Urinary bladder (tissue), 4 donors: ENCODE measurements around the gene RBM6. TPM values are rescaled to one million over a fixed set of nuclear protein-coding genes. Genes with fewer than 3 reads are reported as not detected.

ENCODE experiments used
- DNase-seq: peaks from one replicate; pipeline ENCODE4 v3.0.0-alpha.2; 2015; ENCODE audit errors: extremely low spot score
- H3K27ac ChIP-seq: one replicate; pipeline ENCODE4 v1.5.1; 2013; ENCODE audit warnings: low read depth, mild to moderate bottlenecking, moderate library complexity
- H3K36me3 ChIP-seq: one replicate; pipeline ENCODE4 v1.6.1; 2013; ENCODE audit warnings: mild to moderate bottlenecking, moderate library complexity; ENCODE audit not compliant: insufficient read depth
- H3K4me1 ChIP-seq: one replicate; pipeline ENCODE4 v1.6.1; 2013; ENCODE audit warnings: mild to moderate bottlenecking, moderate library complexity; ENCODE audit not compliant: insufficient read depth
- H3K4me3 ChIP-seq: one replicate; pipeline ENCODE4 v1.5.1; 2013; ENCODE audit warnings: low read depth, low read length
- WGBS: extraction: QIAGEN DNeasy Blood & Tissue Kit; methylation state at CpG from one replicate; pipeline ENCODE4 v1.1.7; 2013; 5-methylcytosine and 5-hydroxymethylcytosine counted together
- polyA plus RNA-seq: library from polyadenylated mRNA; stranded (reverse); fragments of 200-250 nt; gene quantifications from one replicate; pipeline ENCODE4 v1.2.3, GENCODE V29; 2013
- total RNA-seq: library from RNA; depleted of rRNA; stranded (reverse); fragments of >200 nt; gene quantifications from one replicate; pipeline ENCODE4 v1.2.3, GENCODE V29; 2014
- donor health status: healthy with polysubstance abuse.
- donor health status: healthy.

The RBM6 gene
- total and polyA plus RNA-seq, 2 donors = 66.0 to 117 TPM

DNA sequence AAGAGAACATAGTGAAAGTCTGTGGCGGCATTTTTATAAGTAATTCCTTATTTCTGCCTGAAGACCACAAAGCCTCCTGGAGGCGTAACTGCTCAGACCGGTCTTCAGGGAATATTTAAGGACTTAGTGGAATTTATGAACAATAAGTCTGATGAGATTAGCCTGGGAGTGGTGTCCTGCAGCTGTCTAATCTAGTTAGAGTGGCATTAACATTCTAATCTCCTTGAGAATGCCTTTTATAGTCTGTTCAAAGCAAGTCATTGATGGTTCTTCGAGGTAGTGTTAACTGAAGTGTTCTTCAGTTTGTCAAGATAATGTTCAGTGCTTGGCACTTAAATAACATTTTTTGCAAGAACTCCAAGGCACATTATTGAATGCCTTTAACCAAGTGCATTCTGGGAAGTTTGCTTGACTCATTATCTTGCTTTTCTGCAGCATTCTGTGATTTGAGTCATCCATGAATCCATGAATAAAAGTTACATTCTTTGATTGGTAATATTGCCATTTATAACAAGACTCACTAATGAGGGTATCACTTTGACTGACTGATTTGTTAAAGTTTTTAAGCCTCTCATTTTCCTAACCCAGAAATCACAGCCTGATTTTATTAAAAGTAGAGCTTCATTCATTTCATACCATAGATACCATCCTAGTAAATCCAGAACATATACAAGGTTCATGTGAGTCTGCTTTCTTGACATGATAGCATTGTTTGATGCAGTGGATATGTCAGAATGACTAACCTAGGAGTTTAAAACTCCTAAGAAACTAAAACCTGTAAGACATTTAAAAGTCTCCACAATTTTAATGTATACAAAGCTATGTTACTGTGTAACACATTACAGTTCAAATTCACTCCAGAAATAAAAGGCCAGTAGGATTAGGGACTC, 161.3 kb downstream of the RBM6 start:
- 69% methylated on average over 4 of the region's 4 CpGs for WGBS
- Histone ChIP-seq H3K27ac (no peak overlapping the region), H3K36me3 (peaks cover 15% of the 10 kb centered on the region), H3K4me3 (no peak overlapping the region), H3K4me1 (no peaks in the 10 kb centered on the region)
- DNase-seq = no peak

- H3K4me1 ChIP-seq = no peaks in the 10 kb centered on the region
- DNase-seq = no peak
- H3K4me3 ChIP-seq = no peak overlapping the region
- H3K27ac ChIP-seq = no peak overlapping the region
- H3K36me3 ChIP-seq = peaks cover 16% of the 10 kb centered on the region
- WGBS = 92% methylated on average over 7 of the region's 7 CpGs
Observed at GRCh38 chr3:50102558-50102957, 162.6 kb downstream of the RBM6 start.

- H3K27ac ChIP-seq = no peak overlapping the region
- DNase-seq = no peak
- WGBS = 79% methylated on average over 5 of the region's 5 CpGs
- H3K4me3 ChIP-seq = no peak overlapping the region
- H3K36me3 ChIP-seq = peaks cover 14% of the 10 kb centered on the region
- no peaks in the 10 kb centered on the region for H3K4me1 ChIP-seq
Observed at GRCh38 chr3:50111757-50112156, 171.8 kb downstream of the RBM6 start.

DNA sequence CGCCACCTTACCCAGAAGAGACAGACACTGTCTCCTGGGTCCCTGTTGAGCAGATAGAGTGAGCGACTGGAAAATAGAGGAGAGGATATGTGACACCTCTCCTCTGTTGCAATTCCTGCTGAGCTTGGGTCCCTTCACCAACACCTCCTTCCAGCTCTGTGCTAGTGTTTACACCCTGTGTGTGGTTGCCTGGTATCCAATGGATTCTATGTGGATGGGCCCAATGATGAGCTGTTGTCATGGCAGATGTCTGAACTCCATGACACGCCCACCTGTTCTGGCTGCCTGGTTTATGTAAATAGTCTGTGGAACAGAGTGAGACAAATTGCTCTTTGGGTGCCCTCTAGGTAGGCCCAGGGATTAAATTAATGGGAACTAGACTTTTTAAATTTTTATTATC, 172.5 kb downstream of the RBM6 start:
- no peak for DNase-seq
- WGBS = 93% methylated on average over 3 of the region's 3 CpGs
- Histone ChIP-seq H3K4me3 (no peak overlapping the region), H3K4me1 (no peaks in the 10 kb centered on the region), H3K36me3 (peaks cover 12% of the 10 kb centered on the region), H3K27ac (no peak overlapping the region)

DNA sequence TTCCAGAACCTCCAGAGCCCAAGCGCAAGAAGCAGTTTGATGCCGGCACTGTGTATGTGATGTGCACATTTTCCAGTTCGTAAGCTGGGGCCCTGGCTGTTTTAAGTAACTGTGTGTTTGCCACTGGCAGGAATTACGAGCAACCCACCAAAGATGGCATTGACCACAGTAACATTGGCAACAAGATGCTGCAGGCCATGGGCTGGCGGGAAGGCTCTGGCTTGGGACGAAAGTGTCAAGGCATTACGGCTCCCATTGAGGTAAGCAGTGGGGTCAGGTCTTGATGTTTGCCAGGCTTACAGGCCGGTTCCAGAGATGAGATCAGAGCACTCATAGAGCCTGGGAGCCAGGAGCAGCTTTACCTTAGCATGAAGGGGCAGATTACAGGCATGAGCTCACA, 177.2 kb downstream of the RBM6 start:
- 90% methylated on average over 8 of the region's 8 CpGs for WGBS
- no peak for DNase-seq
- Histone ChIP-seq H3K4me3 (no peak overlapping the region), H3K4me1 (no peaks in the 10 kb centered on the region), H3K27ac (no peak overlapping the region), H3K36me3 (peaks cover 12% of the 10 kb centered on the region)

DNA sequence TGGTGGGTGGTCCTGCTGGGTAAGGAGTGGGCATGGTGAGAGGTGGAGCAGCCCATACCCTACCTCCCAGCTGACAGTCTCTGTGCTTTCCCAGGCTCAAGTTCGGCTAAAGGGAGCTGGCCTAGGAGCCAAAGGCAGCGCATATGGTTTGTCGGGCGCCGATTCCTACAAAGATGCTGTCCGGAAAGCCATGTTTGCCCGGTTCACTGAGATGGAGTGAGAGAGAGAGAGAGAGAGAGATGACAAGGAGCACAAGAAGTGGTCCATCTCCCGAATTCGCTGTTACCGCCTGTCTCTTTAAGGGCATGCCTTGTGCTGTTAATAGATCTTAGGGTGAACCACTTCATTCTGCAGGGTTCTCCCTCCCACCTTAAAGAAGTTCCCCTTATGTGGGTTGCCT, 178.3 kb downstream of the RBM6 start:
- 92% methylated on average over 10 of the region's 10 CpGs for WGBS
- Histone ChIP-seq H3K27ac (no peak overlapping the region), H3K36me3 (peaks cover 11% of the 10 kb centered on the region), H3K4me3 (no peak overlapping the region), H3K4me1 (no peaks in the 10 kb centered on the region)
- no peak for DNase-seq

DNA sequence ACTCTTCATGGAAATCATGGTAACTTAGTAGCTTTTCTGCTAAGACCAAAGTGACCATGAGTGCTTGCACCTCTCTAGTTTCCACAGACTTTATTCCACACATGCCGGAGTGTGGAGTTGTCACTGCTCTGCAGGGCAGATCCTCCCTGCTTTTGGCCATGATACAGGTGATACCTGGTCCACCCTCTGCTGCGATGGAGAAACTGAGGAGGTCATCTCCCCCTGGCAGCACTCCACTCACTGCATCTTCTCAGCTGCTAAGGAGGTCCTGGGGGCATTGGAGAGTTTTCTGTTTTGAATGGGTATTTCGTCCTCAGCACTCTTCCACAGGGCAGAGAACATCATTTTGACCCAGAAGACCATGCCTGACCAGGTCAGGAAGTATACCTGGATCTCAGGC, 179.8 kb downstream of the RBM6 start:
- peaks cover 10% of the 10 kb centered on the region for H3K36me3 ChIP-seq

DNA sequence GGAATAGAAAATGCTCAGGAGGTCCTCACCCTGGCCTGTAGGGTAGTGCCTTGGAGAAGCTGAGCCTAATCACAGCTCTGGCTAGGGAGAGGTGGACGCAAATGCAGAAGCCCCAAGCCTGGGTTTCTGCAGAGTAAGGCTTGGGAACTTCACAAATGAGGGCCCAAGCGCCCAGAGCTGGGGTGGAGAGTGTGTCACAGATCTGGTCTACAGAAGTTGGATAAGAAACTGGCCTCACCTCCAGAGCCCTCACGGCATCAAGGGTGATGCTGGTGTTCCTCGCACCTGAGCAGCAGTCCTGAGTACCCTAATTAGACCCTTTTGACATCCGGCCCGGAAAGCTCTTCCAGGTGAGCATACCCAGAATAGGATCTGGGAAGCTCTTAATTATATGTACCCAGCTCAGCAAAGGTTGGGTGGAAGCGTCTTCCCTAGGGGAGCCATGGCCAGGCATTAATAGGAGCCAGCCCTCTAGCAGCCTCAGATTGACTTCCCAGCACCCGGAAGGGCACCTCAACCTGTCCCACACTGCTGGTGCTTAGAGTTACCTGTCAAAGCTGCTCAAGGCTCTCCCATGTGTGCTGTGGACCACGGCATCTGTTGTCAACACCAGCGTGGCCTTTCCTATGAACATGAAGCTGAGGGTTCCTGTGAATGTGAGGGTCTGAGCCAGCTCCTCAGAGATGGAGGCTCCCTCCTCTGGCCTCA, 180.6 kb downstream of the RBM6 start:
- H3K27ac ChIP-seq = no peak overlapping the region
- no peak for DNase-seq
- peaks cover 6% of the 10 kb centered on the region for H3K36me3 ChIP-seq
- no peak overlapping the region for H3K4me3 ChIP-seq
- H3K4me1 ChIP-seq = no peaks in the 10 kb centered on the region
- WGBS = 83% methylated on average over 10 of the region's 10 CpGs

More for the DNA sequence above, 179.8 kb downstream of the RBM6 start:
- DNase-seq = no peak
- no peak overlapping the region for H3K27ac ChIP-seq
- WGBS = 87% methylated on average over 3 of the region's 3 CpGs
- H3K4me1 ChIP-seq = no peaks in the 10 kb centered on the region
- no peak overlapping the region for H3K4me3 ChIP-seq

- 33% methylated on average over 13 of the region's 13 CpGs for WGBS
- Histone ChIP-seq H3K4me3 (no peak overlapping the region), H3K27ac (no peak overlapping the region), H3K4me1 (no peaks in the 10 kb centered on the region), H3K36me3 (peaks cover 4% of the 10 kb centered on the region)
- DNase-seq = no peak
Observed at GRCh38 chr3:50121072-50122032, 181.4 kb downstream of the RBM6 start.

- Histone ChIP-seq H3K36me3 (peaks cover 2% of the 10 kb centered on the region), H3K27ac (no peak overlapping the region), H3K4me3 (no peak overlapping the region), H3K4me1 (no peaks in the 10 kb centered on the region)
- DNase-seq = no peak
- WGBS = 81% methylated on average over 2 of the region's 2 CpGs
Observed at GRCh38 chr3:50122071-50122470, 182.1 kb downstream of the RBM6 start.

DNA sequence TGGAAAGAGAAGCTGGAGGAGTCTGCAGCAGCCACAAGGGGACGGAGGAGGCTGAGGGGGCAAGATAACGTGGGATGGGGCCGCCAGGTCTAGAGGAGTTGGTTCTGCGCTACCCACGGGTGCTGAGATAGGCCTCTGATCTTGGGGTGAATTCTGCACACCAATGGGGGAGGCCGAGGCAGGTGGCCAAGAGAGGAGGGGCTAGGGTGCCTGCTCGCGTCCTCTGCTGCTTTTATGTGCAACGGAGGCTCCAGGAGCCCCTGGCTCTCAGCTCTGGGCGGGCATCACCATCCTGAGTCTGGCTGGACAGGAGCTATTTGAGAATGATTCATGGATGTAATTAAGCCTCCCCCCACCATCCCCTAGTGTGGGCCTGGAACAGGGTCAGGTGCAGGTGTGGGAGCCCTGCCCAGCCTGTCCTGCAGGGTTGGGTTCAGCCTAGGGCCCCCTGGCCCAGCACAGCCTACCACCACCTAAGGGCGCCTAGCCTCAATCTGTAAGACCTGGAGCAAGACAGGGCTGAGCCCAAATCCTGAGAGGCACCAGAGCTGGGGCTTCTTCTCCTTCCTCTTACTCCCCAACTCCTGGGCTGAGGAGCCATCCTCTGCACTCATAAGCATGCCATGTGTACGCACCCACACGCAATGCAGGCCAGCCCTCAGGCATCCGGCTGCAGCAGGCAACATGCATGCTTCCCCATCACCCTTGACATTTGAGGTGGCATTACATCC, 182.9 kb downstream of the RBM6 start:
- Histone ChIP-seq H3K4me3 (no peak overlapping the region), H3K36me3 (peaks cover 2% of the 10 kb centered on the region), H3K27ac (no peak overlapping the region), H3K4me1 (no peaks in the 10 kb centered on the region)
- no peak for DNase-seq
- WGBS = 79% methylated on average over 14 of the region's 14 CpGs

GRCh38 chr3:50123394-50124051, 183.6 kb downstream of the RBM6 start:
- H3K36me3 ChIP-seq = peaks cover 2% of the 10 kb centered on the region
- H3K27ac ChIP-seq = no peak overlapping the region
- WGBS = 71% methylated on average over 4 of the region's 4 CpGs
- DNase-seq = no peak
- no peaks in the 10 kb centered on the region for H3K4me1 ChIP-seq
- no peak overlapping the region for H3K4me3 ChIP-seq
